DND-41 (cell line): ENCODE data around the gene GRID2.

Experiments
- ATAC-seq: fragments of 200-7000 bp; cut with Tn5 transposase; 3 replicates; pipeline ENCODE4 v1.9.1; 2021; ENCODE audit warnings: low read depth; ENCODE audit not compliant: insufficient read depth
- DNase-seq: peaks from one replicate; pipeline ENCODE4 v3.0.0-alpha.2; 2020
- H2AFZ ChIP-seq: 2 replicates; pipeline ENCODE4 v1.6.0; 2012; ENCODE audit warnings: low read depth, low read length
- H3K27ac ChIP-seq: 2 replicates; pipeline ENCODE4 v1.5.1; 2012; ENCODE audit warnings: low read length, inconsistent platforms
- H3K27me3 ChIP-seq: fragments of 200-600 bp; sonication (generic); 2 replicates; pipeline ENCODE4 v1.6.0; 2012; ENCODE audit warnings: low read length, mild to moderate bottlenecking, inconsistent platforms; ENCODE audit not compliant: insufficient read depth, poor library complexity
- H3K36me3 ChIP-seq: 2 replicates; pipeline ENCODE4 v1.5.1; 2012; ENCODE audit warnings: low read length, inconsistent platforms; ENCODE audit not compliant: insufficient read depth
- H3K4me1 ChIP-seq: 2 replicates; pipeline ENCODE4 v1.5.1; 2012; ENCODE audit warnings: mild to moderate bottlenecking, low read length; ENCODE audit not compliant: insufficient read depth
- H3K4me2 ChIP-seq: 2 replicates; pipeline ENCODE4 v1.6.0; 2012; ENCODE audit warnings: mild to moderate bottlenecking, moderate library complexity, low read length, inconsistent platforms; ENCODE audit not compliant: insufficient read depth
- H3K4me3 ChIP-seq, 2 experiments: fragments of 200-600 bp in 1 of 2; shearing (Covaris generic) in 1 of 2; 2 replicates each; pipeline ENCODE4 v1.5.1; 2012 to 2016; ENCODE audit warnings: inconsistent platforms in 2 of 2, low read length in 2 of 2, mild to moderate bottlenecking in 2 of 2, low read depth in 1 of 2, moderate library complexity in 1 of 2
- H3K79me2 ChIP-seq: 2 replicates; pipeline ENCODE4 v1.6.0; 2012; ENCODE audit warnings: low read length, inconsistent platforms; ENCODE audit not compliant: insufficient read depth
- H3K9ac ChIP-seq: 2 replicates; pipeline ENCODE4 v1.6.0; 2012; ENCODE audit warnings: low read depth, mild to moderate bottlenecking, inconsistent platforms, low read length, moderate library complexity
- H3K9me3 ChIP-seq: 2 replicates; pipeline ENCODE4 v1.5.1; 2012; ENCODE audit warnings: low read length, moderate library complexity, mild to moderate bottlenecking, inconsistent platforms; ENCODE audit not compliant: insufficient read depth, severe bottlenecking
- H4K20me1 ChIP-seq: 2 replicates; pipeline ENCODE4 v1.6.0; 2012; ENCODE audit warnings: low read length; ENCODE audit not compliant: insufficient read depth
- EZH2 ChIP-seq: IDR thresholded peaks from 3 replicates; pipeline ENCODE4 v1.6.1; 2012; ENCODE audit warnings: borderline replicate concordance, low read depth, mild to moderate bottlenecking, moderate library complexity, low read length, inconsistent platforms; ENCODE audit not compliant: severe bottlenecking
- TF ChIP-seq, protein P1 (sequence below): IDR thresholded peaks from 2 replicates; pipeline ENCODE4 v1.5.1; 2012; ENCODE audit warnings: borderline replicate concordance, low read length, moderate library complexity, mild to moderate bottlenecking; ENCODE audit not compliant: poor library complexity, severe bottlenecking; ENCODE audit errors: extremely low read depth

The GRID2 gene

DNA sequence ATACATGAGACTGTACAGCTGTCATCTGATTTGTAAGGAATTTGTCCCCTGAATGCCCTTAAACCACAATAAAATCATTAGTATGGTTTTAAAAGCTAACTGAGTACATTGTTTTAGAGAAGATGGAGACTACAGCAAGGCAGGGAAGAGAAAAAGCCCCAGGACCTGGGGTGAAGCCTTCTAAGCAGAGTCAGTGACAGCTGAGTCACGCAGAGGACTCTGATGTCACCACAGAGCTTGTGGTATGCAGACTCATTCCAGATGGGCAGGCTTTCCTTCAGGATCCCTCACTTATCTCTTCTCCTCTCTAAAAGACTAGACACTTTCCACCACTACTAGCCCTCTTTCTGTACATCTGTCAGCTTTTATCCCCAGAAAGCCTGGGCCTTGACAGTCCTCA lies 1427.7 kb downstream of the GRID2 start:
- no peak overlapping the region for H3K27ac ChIP-seq
- no peaks in the 10 kb centered on the region for H3K79me2 ChIP-seq
- TF ChIP-seq EZH2, result no peak
- TF ChIP-seq, protein P1, sequence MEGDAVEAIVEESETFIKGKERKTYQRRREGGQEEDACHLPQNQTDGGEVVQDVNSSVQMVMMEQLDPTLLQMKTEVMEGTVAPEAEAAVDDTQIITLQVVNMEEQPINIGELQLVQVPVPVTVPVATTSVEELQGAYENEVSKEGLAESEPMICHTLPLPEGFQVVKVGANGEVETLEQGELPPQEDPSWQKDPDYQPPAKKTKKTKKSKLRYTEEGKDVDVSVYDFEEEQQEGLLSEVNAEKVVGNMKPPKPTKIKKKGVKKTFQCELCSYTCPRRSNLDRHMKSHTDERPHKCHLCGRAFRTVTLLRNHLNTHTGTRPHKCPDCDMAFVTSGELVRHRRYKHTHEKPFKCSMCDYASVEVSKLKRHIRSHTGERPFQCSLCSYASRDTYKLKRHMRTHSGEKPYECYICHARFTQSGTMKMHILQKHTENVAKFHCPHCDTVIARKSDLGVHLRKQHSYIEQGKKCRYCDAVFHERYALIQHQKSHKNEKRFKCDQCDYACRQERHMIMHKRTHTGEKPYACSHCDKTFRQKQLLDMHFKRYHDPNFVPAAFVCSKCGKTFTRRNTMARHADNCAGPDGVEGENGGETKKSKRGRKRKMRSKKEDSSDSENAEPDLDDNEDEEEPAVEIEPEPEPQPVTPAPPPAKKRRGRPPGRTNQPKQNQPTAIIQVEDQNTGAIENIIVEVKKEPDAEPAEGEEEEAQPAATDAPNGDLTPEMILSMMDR, result no peak
- DNase-seq (no peak), ATAC-seq (no peak)
- H3K9ac ChIP-seq, result no peak overlapping the region
- no peak overlapping the region for H2AFZ ChIP-seq
- H3K9me3 ChIP-seq, result no peaks in the 10 kb centered on the region
- H4K20me1 ChIP-seq, result no peaks in the 10 kb centered on the region
- no peaks in the 10 kb centered on the region for H3K4me1 ChIP-seq
- no peak overlapping the region for H3K4me2 ChIP-seq
- H3K4me3 ChIP-seq, result no peak overlapping the region
- no peaks in the 10 kb centered on the region for H3K36me3 ChIP-seq
- no peaks in the 10 kb centered on the region for H3K27me3 ChIP-seq

DNA sequence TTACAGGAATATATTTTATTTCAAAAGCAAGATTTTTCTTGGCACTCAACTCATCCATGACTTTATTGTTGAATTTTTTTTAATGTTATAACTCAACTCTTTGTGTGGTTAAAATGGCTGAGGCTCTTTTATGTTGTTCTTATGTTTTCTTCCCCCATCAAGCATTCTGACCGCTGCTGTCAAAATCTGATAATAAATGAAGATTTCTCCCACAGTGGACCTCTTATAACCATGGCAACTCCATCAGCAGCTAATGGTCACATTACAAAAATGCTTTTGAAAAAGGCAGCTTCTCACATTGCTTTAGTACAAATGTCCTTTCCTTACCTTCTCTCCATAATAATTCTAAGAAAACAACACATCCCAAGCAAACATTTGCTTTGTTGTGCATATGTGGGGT lies 1428.7 kb downstream of the GRID2 start:
- no peaks in the 10 kb centered on the region for H3K79me2 ChIP-seq
- no peaks in the 10 kb centered on the region for H3K27me3 ChIP-seq
- no peak overlapping the region for H3K9ac ChIP-seq
- no peaks in the 10 kb centered on the region for H3K4me1 ChIP-seq
- DNase-seq, result no peak
- H3K9me3 ChIP-seq, result no peaks in the 10 kb centered on the region
- H3K36me3 ChIP-seq, result no peaks in the 10 kb centered on the region
- H3K4me2 ChIP-seq, result no peak overlapping the region
- ATAC-seq, result no peak
- H3K4me3 ChIP-seq, result no peak overlapping the region
- no peak overlapping the region for H3K27ac ChIP-seq
- TF ChIP-seq, protein P1, result no peak
- TF ChIP-seq EZH2, result no peak
- no peaks in the 10 kb centered on the region for H4K20me1 ChIP-seq
- H2AFZ ChIP-seq, result no peak overlapping the region

DNA sequence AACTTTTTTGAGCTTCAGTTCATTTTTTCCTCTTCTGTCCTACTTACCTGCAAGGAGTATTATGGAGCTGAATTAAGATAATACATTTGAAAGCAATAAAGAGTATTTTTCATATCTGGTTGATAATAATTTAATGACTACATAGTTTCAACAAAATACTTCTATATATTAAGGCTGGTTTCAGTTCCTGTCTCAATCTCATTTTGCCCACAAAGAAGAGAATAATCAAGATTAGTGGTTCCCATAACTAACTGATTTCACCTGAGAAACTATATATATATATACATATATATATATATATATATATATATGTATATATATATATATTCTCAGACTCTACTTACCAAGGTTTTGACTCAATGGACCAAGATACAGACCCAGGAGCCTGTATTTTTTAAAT lies 1437.1 kb downstream of the GRID2 start:
- Histone ChIP-seq H3K27ac (no peak overlapping the region), H3K27me3 (no peaks in the 10 kb centered on the region), H3K9ac (no peak overlapping the region), H3K36me3 (no peaks in the 10 kb centered on the region), H3K4me1 (no peaks in the 10 kb centered on the region), H3K79me2 (no peaks in the 10 kb centered on the region), H3K4me2 (no peak overlapping the region), H4K20me1 (no peaks in the 10 kb centered on the region), H2AFZ (no peak overlapping the region), H3K9me3 (no peaks in the 10 kb centered on the region), H3K4me3 (no peak overlapping the region)
- DNase-seq (no peak), ATAC-seq (no peak)
- TF ChIP-seq EZH2, result no peak
- TF ChIP-seq, protein P1, result no peak

DNA sequence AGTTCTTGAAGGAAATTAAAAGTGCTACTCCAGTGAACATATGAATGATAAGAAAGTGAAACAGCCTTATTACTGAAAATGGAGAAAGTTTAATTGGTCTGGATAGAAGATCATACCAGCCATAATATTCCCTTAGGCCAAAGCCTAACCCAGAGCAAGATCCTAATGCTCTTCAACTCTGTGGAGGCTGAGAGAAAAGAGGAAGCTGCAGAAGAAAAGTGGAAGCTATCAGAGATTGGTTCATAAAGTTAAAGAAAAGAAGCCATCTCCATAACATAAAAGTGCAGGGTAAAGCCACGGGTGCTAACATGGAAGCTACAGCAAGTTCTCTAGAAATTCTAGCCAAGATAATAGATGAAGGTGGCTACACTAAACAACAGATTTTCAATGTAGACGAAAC lies 1439.3 kb downstream of the GRID2 start:
- Histone ChIP-seq H3K79me2 (no peaks in the 10 kb centered on the region), H4K20me1 (no peaks in the 10 kb centered on the region), H3K27me3 (no peaks in the 10 kb centered on the region), H3K36me3 (no peaks in the 10 kb centered on the region), H3K4me3 (no peak overlapping the region), H3K9ac (no peak overlapping the region), H3K9me3 (no peaks in the 10 kb centered on the region), H3K27ac (no peak overlapping the region), H2AFZ (no peak overlapping the region), H3K4me1 (no peaks in the 10 kb centered on the region), H3K4me2 (no peak overlapping the region)
- DNase-seq, result no peak
- TF ChIP-seq, protein P1, result no peak
- TF ChIP-seq EZH2, result no peak
- ATAC-seq, result no peak
